Prostate gland (tissue), 2 donors: ENCODE data around the gene NRARP.

Experiments
- POLR2A ChIP-seq: fragments of 450-650 bp; IDR thresholded peaks from one replicate; pipeline ENCODE4 v1.6.1; 2016; ENCODE audit warnings: antibody characterized with exemption, mild to moderate bottlenecking
- POLR2AphosphoS5 ChIP-seq: sonication (generic); formaldehyde crosslinking; IDR thresholded peaks from one replicate; pipeline ENCODE4 v1.6.1; 2017; ENCODE audit warnings: antibody characterized with exemption
- TF ChIP-seq, protein P1 (sequence below), 4 experiments: fragments of 200-600 bp in 2 of 4; fragments of 450-650 bp in 2 of 4; sonication (generic) in 2 of 4; IDR thresholded peaks; 1 replicate in 3 of 4; 2 replicates in 1 of 4; pipeline ENCODE4 v1.5.1; 2016 to 2019; ENCODE audit warnings: antibody characterized with exemption in 4 of 4, mild to moderate bottlenecking in 2 of 4, moderate library complexity in 2 of 4

DNA sequence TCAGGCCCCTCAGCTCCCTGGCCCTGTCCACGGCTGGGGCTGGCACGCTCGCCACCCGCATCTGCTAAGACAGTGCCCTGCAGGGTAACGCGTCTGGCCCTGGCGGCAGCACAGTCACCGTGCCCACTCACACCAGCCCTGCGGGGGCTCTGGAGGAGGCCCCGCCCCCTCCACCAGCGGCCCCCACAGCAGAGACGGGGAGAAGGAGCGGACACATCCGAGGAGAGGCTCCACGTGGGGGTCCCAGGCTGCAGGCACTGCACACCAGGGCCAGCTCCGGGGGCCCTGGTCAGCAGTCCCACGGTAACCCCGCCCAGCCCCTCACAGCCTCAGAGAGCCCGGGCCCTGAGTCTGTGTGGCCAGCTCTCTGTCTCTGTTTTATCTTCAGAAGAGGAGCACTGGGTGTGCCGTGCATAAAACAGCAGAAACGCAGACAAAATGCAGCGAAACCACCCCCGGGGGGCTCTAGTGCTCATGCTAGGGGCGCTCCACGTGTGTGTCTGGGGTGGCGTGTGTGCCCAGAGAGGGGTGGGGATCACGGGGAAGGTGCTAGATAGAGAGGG lies 47.5 kb upstream of the NRARP start:
- TF ChIP-seq POLR2A: no peak
- TF ChIP-seq, protein P1, sequence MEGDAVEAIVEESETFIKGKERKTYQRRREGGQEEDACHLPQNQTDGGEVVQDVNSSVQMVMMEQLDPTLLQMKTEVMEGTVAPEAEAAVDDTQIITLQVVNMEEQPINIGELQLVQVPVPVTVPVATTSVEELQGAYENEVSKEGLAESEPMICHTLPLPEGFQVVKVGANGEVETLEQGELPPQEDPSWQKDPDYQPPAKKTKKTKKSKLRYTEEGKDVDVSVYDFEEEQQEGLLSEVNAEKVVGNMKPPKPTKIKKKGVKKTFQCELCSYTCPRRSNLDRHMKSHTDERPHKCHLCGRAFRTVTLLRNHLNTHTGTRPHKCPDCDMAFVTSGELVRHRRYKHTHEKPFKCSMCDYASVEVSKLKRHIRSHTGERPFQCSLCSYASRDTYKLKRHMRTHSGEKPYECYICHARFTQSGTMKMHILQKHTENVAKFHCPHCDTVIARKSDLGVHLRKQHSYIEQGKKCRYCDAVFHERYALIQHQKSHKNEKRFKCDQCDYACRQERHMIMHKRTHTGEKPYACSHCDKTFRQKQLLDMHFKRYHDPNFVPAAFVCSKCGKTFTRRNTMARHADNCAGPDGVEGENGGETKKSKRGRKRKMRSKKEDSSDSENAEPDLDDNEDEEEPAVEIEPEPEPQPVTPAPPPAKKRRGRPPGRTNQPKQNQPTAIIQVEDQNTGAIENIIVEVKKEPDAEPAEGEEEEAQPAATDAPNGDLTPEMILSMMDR (IDR thresholded peaks at IDR 0.05): no peak
- no peak for TF ChIP-seq POLR2AphosphoS5
